ENCODE data around the gene PIGO.

The PIGO gene

DNA sequence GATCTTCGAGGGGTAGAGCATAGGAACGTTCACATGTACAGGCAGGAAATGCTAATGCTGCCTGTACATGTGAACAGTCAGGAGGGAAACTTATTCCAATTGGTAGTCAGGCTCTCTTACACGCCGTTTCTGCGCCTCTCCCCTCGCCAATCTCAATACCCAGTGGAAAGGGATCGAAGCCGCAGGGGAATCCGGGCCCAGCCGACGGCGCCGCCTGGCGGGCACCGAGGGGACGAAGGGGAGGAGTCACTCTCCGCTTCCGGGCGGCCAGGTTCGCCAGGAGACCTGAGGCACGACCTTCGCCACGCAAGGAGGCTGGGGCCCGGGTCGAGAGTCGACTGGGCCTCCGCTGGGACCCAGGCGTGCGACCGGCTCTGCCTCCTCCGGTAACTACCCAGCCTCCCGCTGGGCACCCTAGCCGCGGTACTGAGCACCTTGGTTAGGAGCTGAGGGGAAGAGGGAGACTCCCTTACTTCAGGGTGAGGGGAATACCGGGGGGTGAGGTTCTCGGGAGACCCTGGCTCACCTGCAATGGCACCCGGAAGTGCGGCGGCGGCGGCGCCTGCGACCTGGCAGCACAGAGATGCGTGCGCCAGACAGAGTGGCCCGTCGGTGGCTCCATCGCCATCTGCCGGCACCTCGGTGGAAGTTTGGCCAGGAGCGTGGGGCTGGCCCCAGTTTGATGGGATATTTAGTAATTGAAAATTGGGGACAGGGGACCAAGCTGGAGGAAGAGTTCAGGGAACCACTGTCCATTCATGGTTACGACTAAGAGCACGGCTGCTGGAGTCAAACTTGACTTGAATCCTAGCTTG is at the start of gene PIGO:
Gene PIGO (minus strand): TSS at position 557 of the 815 bp plus-strand sequence. CDS start 1,026 bp downstream, outside the sequence.
- DNase-seq (ENCODE audit: low spot score) = peak; percentile 91

DNA sequence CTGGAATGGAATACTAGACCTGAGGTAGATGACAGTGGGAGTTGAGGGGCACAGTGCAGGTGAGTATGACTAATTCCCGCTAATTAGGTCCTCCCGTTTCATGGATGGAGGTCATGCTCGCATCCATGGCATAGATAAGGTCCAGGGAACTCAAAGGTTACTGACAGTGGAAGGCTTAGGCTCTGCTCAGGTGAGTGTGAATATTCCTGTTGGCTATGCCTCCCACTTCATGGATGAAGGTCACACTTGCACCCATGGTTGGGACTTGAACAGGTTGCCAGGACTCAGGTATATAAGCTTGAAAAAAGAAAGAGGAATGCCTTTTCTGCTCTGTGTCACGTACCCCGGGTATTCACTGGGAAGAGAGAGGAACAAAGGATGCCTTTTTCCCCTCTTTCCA is 45.6 kb upstream of the PIGO start:
- no peak for DNase-seq (ENCODE audit: low spot score)

DNA sequence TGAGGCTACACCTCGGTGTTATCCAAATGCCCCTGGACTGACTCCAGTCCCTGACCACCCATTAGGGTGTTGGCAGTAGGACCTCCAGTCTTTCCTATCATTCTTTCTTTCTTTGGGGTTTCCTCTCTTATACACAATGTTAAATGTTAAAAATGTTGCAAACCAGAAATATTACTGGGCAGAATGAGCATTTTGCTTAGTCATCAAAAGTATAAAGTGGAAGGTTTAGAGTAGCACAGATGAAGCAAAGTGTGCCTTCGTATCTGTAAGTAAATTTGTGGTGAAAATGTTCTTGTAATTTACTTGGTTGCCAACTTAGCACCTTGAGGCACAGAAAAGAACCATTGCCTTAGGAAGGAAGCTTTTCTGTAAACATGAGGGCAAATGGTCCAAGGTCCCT is 43.7 kb upstream of the PIGO start:
- DNase-seq (ENCODE audit: low spot score) = no peak

DNA sequence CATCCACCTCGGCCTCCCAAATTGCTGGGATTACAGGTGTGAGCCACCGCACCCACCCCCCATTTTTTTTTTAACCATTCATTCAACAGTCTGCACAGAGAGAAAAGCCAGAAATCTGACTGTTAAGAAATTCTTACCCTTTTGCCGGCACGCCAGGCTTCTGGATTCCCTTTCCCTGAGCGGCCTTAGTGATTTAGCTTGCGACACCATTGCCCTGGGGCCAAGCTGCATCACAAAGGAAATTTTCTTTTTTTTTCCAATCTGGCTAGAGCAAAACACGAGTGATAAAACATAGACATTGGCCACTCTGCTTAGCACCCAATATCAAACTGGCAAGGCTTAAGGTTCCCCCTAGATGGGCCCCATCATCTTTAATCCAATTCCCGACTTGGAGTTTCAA is 40.5 kb upstream of the PIGO start:
- DNase-seq (ENCODE audit: low spot score) = no peak

DNA sequence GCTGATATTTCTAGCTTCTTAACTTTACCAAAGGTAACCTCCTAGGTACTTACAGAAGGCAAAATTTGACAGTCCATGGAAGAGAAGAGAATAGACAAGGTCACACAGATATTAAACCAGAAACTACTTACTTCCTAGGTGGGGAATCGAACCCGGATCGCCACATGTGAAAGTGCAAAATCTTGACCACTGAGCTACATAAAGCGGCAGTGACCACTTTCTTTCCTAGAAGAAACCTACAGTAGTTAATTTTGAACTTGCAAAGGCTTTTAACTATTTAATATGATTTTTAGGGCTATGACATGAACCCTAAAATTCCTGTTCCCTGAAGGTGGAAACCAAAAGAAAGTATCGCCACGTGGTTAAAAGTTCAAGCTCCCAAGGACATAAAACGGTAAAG is 39.6 kb upstream of the PIGO start:
- no peak for DNase-seq (ENCODE audit: low spot score)

DNA sequence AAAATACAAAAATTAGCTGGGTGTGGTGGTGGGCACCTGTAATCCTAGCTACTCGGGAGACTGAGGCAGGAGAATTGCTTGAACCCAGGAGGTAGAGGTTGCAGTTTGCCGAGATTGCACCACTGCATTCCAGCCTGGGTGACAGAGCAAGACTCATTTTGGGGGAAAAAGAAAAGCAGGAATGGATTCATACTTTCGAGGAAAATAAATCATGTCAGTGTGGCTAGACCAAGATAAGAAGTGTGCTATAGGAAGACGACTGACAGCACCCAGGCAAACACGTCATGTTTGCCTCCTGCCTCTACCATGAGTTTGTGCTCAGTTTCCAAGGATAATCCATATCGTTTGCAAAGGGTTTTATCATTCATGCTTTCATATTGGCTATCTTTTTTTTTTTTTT is 38.5 kb upstream of the PIGO start:
- no peak for DNase-seq (ENCODE audit: low spot score)

DNA sequence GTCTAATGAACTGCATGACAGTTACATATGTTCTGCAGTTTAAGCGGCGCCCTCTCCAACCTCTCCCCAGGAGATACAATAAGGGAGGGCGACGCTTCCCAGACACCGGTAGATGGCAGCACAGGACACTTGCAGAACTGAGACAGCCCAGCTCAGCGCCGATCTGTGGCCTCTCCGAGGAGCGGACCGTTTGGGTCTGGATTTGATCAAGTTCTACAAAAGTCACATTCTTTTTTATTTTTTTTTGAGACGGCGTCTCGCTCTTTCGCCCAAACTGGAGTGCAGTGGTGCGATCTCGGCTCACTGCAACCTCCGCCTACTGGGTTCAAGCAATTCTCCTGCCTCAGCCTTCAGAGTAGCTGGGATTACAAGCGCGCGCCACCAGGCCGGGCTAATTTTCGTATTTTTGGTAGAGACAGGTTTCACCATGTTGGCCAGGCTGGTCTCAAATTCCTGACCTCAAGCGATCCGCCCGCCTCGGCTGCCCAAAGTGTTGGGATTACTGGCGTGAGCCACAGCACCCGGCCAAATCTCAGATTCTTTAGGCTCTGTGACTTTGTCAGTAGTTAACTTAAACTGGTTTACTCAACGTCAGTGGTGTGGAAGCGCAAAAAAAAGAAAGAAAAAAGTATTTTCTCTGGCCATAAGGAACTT is 20.6 kb upstream of the PIGO start:
- DNase-seq (ENCODE audit: low spot score) = peak; percentile 96

DNA sequence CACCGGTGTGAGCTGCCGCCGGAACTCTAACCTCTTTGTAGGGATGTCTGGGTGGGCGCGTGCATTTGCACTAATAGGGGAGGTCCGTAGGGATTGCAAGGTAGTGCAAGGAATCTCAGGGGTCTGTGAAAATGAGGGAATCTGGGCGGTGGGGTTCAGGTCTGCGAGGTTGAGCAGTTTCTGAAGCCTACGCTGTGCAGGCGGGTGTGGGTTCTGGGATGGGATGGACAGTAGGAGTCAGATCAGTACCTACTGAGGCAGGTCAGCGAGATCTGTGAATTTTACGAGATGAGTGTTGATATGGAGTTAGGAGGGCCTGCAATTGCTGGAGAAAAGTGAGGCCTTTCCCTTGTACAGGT is 20.1 kb upstream of the PIGO start:
- no peak for DNase-seq (ENCODE audit: low spot score)

DNA sequence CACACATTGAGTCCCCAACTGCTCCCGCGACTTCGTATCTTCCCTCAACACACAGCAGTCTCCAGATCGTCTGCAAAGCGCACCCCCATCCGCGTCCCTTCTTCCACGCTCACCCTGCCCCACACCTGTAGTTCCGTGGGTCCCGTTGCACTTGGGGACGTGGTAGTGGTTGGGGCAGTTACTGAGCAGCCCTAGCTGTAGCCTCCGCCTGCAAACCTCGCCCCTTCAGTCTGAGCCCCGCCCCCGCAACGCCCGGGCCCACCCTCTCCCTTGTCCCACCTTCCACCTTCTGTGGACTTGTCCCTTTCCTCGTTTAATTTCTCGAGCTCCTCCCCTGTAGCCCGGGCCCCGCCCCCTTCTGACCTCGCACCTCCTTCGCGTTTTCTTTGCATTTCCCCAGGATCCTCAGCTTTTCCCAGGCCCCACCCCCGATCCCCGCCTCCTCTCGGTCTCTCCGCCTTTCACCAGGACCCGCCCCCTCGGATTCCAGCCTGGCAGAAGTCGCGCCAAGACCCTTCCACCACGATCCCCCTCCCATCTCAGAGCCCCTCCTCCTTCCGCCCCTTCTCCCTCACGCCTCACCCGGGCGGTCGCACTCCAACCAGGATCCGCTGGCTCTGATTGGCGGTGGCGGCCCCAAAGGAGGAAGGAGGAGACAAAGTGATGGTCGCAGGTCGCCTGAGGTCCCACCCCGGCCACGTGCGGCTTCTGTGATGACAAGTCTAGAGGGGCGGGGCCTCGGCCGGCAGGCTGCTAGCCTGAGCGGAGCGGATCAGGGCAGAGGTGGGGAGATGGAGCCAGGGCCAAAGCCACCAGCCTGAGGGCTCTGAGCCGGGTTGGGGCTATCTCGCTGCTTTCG is 19.5 kb upstream of the PIGO start, which contains the start of gene ATOSB:
Gene ATOSB (minus strand): TSS at position 183 of the 859 bp plus-strand sequence. CDS start 7,588 bp downstream, outside the sequence.
- DNase-seq (ENCODE audit: low spot score) = peak; percentile 98

DNA sequence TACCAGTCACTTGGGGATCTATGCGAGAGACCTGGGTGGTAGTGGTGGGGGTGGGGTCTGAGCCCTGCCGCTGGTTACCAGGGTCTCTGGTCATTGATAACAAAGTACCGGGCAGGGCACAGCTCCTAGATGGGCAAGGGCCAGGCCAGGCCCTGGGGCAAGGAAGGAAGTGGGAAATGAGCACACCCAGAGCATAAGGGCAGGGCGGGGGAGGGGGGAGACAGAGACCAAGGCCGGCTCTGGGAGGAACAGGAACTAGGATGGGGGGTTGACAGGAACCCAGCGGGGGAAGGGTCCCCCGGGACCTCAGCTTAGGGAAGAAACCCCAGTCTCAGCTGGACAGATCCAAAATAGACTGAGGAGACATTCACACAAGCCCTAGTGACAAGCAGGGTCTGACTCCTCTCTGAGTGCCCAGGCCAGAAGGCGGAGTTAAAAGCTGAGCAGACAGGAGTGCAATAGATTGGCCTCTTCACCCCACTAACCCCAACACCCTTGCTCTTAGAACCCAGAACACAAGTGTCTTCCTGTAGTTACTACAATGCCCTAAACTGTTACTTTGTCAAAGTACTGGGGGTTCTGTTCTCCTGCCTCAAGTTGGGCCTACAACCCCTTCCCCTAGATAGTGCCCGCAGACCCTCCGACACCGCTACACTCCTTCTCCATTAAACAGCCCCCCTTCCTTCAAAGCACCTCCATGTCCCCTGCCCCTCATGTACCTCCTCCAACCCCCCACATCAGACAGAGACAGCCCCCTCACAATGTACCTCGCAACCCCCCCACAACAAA is 18.6 kb upstream of the PIGO start:
- DNase-seq (ENCODE audit: low spot score) = peak; percentile 73

DNA sequence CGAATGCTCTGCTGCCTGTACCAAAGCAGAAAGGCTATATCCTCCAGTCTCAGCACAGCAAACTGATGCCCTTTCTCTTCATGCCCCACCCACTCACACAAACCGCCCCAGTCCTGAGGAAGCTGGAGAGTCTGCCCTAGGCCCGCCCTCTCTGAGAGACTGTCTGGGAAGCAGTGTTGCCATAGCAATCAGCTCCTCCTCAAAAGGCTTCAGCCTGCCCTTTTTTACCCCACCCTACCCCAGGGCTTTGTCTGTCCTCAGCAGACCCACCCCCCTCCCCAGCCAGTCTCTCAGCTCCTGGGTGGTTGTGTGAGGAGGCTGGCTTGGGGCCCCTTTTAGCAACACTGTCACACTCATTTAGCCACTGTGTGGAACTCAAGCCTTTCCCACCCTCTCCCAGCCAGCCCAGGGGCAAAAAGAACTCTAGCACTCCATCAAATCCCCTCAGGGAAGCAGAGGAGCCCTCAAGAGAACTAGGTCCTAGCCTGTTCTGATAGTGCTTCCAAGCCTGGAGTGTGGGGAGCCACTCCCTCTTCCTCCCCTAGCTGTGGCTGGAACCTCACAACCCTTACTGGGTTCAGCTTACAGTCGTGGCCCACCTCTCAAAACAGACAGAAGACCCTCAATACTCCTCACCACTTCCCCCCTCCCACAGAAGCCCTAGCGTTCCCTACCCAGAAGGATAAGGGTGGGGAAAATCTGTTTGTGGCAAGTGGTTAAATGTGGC is 17.9 kb upstream of the PIGO start:
- DNase-seq (ENCODE audit: low spot score) = peak; percentile 82

DNA sequence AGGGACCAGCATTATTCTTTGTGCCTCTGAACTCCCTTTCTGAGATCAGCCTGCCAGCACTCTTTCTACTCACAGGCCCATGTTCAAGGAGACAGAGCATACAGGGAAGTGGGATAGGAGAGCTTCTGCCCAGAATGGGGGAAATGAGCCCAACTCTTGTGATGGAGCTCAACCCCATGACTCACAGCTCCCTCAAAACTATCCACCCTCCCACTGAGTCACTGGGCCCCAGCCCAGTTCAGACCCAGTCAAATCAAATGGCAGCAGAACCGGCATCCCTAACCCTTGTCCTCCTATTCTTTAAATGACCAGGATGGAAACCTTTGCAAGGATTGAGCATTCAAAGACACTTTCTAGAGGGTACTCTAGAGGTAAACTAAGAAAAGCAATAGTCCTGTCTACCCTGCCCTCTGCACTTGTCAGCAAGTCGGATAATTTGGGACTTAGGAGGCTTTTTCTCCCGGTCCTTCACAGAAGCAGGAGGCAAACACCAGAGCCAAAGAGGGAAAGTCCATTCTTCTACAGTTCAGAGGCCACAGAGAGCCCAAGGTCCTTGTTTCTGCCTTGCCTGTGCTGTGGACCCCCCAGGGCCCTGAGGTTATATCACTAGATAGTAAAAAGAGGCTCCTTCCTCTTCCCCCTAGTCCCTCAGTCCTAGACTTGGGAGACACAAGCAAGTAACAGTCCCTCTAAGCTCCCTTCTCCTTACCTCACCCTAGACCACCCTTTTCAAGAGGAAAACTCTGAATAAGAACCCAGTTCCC is 16.0 kb upstream of the PIGO start:
- DNase-seq (ENCODE audit: low spot score) = no peak

DNA sequence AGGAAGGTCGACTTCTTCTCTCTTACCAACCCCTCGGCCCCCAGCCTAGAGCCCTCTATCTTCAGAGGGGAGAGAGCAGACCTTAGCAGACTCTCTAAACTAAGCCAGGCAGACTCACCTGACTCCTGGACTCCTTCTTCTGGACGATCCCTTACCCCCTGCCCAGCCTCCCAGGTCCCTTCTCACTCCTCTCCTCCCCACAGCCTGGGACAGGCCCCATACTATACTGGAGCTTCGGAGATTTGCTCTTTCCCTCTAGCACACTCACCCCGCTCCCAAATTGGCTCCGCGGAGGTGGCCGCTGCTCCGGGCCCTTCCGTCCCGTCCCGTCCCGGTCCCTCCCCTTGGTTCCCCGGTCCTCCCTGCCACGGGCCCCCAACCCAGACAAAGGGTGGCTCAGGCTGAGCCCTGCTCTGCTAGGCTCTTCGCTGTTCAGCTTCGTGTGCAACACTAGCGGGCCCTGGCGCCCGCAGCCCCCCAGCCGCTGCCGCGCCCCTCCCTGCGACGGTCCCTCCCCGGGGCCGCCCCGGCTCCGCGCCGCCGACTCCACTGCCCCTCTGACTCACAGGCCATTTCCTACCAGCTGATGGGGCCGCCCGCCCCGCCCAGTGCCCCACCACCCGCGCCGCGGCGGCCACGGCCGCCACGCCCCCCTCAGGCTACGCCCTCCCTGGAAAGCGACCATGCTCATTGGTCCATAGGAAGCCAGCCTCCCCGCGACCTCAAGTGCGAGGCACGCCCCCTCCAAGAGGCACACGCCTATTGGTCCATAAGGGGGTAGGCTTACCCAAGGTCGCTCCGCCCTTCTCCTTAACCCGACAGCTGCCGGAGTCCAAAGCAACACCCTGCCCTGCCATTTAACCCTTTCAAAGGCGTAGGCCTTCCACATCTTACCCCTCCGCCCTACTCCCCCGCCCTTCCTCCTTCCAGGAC is 14.9 kb upstream of the PIGO start:
- DNase-seq (ENCODE audit: low spot score) = peak; percentile 98

DNA sequence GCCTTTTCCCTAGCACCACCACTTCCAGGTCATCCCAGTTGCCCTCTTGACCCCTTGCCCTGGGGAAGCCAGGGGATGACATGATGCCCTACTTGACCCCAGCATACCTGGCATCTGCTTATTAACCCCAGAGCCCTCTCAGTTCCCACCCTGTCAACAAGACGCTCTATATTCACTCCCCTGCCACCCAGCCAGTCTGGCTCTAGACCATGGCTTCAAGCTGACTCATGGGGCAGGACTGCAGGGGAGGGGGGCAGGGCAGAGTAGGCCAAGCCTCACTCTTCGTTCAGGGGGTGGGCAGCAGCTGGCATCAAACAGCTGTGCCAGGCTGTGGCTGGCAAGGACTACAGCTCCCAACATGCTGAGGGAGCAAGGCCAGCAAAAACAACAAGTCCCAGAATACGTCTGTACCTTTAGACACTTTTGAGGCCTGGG is 14.0 kb upstream of the PIGO start:
- no peak for DNase-seq (ENCODE audit: low spot score)

DNA sequence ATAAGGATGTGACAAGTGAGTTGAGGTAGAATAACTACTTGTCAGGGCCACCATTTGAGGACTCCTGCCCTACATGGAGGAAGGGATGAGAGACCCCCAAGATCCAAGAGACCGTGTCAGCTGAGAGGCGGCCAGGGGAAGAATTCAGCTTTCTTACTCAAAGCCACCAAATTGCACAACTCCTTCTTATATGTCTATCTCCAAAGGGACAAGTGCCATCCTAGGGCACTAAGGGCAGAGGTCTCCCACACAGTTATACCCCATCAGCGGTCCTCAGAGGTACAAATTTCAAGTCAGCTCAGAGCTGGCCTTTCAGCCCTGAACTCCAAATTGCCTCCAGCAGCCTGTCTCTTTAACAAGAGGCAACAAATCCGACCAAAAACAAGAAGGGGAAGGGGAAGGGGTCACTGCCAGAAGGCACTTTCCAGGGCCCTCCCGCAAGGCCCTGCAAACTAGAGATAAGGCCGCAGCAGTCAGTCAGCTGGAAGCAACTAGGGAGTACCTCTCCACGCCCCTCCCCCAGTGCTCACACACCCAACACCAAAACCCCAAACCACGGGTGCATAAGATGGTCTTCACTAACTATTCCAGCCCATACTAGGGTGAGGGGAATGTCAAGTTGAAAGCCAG is 12.7 kb upstream of the PIGO start:
- no peak for DNase-seq (ENCODE audit: low spot score)

DNA sequence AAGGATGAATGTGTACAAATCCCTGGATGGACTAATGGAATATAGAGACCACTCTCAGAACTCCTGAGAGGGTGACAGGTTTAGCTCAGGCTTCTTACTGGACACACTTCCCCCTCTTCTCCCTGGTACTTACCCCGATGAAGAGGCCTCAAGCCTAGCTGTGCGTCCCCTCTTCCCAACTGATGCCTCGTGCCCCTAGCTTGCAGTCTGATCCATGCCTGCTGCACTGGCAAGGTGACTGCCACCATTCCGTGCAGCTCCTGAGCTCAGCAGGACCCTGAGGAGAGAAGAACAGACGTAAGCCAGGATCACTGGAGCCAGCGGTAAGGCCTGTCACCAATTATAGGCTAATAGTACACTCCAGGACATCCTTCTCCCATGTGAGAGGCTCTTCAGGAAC is 12.1 kb upstream of the PIGO start:
- DNase-seq (ENCODE audit: low spot score) = no peak

DNA sequence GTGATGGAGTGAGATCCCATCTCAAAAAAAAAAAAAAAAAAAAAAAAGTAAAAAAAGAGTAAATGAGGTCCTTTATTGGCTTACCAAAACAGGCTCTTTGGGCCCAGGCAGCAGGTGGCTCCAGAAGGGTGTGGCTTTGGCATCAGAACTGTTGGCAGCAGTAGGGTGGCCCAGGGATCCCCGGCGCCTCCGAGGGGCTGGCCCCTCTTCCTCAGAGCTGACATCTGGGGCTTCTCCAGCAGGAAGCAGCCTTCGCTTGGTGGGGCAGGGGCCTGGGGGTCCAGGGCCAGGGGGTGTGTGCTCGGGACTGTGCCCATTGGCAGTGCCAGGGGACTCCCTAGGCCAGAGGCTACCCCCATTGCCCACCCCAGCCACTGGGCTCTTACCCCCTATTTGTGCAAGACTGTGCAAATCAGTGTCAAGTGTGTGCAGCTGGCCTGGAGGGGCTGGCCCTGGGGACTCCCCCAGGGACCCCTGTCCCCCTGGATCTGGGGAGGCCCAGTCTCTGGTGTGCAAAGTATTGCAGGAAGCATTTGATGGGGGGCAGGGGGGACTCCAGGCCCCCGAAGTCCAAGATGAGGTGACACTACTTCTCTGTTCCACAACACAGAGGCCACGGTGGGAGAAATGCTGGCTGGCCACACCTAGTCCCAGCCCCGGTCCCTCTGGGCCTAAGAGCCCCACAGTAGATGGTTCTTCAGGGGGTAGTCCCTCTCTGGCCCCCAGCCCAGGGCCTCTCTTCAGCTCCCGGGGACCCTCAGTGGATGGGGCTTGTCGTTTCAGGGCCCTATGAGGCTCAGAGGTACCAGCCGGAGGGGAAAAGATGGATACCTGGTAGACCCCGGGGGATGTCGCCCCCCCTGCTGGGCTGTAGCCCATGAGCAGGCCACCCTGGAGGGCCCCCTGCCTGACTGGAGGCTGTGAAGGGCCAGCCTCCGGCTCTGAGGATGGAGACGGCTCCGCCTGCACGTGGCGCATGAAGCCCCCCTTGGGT is 11.2 kb upstream of the PIGO start:
- DNase-seq (ENCODE audit: low spot score) = no peak

All from NAMALWA (cell line).